ENCODE measurements around the gene ZNF45.
A peak's percentile ranks its signal among the peaks of the same experiment; 100 is the strongest.
"Not testable (repeated sequence)": the region's sequence is repeated elsewhere in the genome, so short reads cannot be mapped to it uniquely, and the experiment has no call there.

The ZNF45 gene

GRCh38 chr19:43949803-43950202 lies 14.7 kb upstream of the ZNF45 start:
- H3K27ac ChIP-seq (ENCODE audit: low read depth, low read length); H3K4me3 ChIP-seq (ENCODE audit: low read depth, low read length); H3K4me1 ChIP-seq (ENCODE audit: control insufficient read depth, insufficient read depth, low read length); H3K9me3 ChIP-seq (ENCODE audit: control insufficient read depth, insufficient read depth, low read length); H3K27me3 ChIP-seq (ENCODE audit: control insufficient read depth, insufficient read depth, low read length); H3K9ac ChIP-seq (ENCODE audit: low read depth, low read length); H3K36me3 ChIP-seq (ENCODE audit: control insufficient read depth, insufficient read depth, low read length): not testable (repeated sequence)

GRCh38 chr19:43947412-43947811 lies 12.3 kb upstream of the ZNF45 start:
- not testable (repeated sequence) for H3K27me3 ChIP-seq (ENCODE audit: control insufficient read depth, insufficient read depth, low read length); H3K27ac ChIP-seq (ENCODE audit: low read depth, low read length); H3K36me3 ChIP-seq (ENCODE audit: control insufficient read depth, insufficient read depth, low read length); H3K4me3 ChIP-seq (ENCODE audit: low read depth, low read length); H3K9me3 ChIP-seq (ENCODE audit: control insufficient read depth, insufficient read depth, low read length); H3K9ac ChIP-seq (ENCODE audit: low read depth, low read length); H3K4me1 ChIP-seq (ENCODE audit: control insufficient read depth, insufficient read depth, low read length)

- Histone ChIP-seq H3K27me3 (ENCODE audit: control insufficient read depth, insufficient read depth, low read length) (no peaks in the 10 kb centered on the region), H3K9me3 (ENCODE audit: control insufficient read depth, insufficient read depth, low read length) (peaks cover 7% of the 10 kb centered on the region; the same call in 1 of the 2 replicates), H3K9ac (ENCODE audit: low read depth, low read length) (no peak overlapping the region), H3K27ac (ENCODE audit: low read depth, low read length) (no peak overlapping the region), H3K4me1 (ENCODE audit: control insufficient read depth, insufficient read depth, low read length) (0 out of 2 replicates have a peak, but pooled peaks cover 1% of the 10 kb centered on the region), H3K4me3 (ENCODE audit: low read depth, low read length) (no peak overlapping the region), H3K36me3 (ENCODE audit: control insufficient read depth, insufficient read depth, low read length) (no peaks in the 10 kb centered on the region)
Measured at GRCh38 chr19:43941209-43941608, 6.1 kb upstream of the ZNF45 start.

- H3K9ac ChIP-seq (ENCODE audit: low read depth, low read length) = no peak overlapping the region
- no peak overlapping the region for H3K27ac ChIP-seq (ENCODE audit: low read depth, low read length)
- H3K4me3 ChIP-seq (ENCODE audit: low read depth, low read length) = no peak overlapping the region
- peaks cover 7% of the 10 kb centered on the region; the same call in 1 of the 2 replicates for H3K9me3 ChIP-seq (ENCODE audit: control insufficient read depth, insufficient read depth, low read length)
- H3K36me3 ChIP-seq (ENCODE audit: control insufficient read depth, insufficient read depth, low read length) = no peaks in the 10 kb centered on the region
- H3K27me3 ChIP-seq (ENCODE audit: control insufficient read depth, insufficient read depth, low read length) = no peaks in the 10 kb centered on the region
- H3K4me1 ChIP-seq (ENCODE audit: control insufficient read depth, insufficient read depth, low read length) = 0 out of 2 replicates have a peak, but pooled peaks cover 6% of the 10 kb centered on the region
Measured at GRCh38 chr19:43940719-43941118, 5.6 kb upstream of the ZNF45 start.

GRCh38 chr19:43939557-43940260 lies 4.6 kb upstream of the ZNF45 start:
- Histone ChIP-seq H3K9ac (ENCODE audit: low read depth, low read length) (no peak overlapping the region), H3K36me3 (ENCODE audit: control insufficient read depth, insufficient read depth, low read length) (no peaks in the 10 kb centered on the region), H3K9me3 (ENCODE audit: control insufficient read depth, insufficient read depth, low read length) (peaks cover 7% of the 10 kb centered on the region; the same call in 1 of the 2 replicates), H3K27me3 (ENCODE audit: control insufficient read depth, insufficient read depth, low read length) (no peaks in the 10 kb centered on the region), H3K4me1 (ENCODE audit: control insufficient read depth, insufficient read depth, low read length) (0 out of 2 replicates have a peak, but pooled peaks cover 9% of the 10 kb centered on the region), H3K4me3 (ENCODE audit: low read depth, low read length) (no peak overlapping the region), H3K27ac (ENCODE audit: low read depth, low read length) (no peak overlapping the region)

- no peaks in the 10 kb centered on the region for H3K27me3 ChIP-seq (ENCODE audit: control insufficient read depth, insufficient read depth, low read length)
- no peak overlapping the region for H3K27ac ChIP-seq (ENCODE audit: low read depth, low read length)
- H3K4me1 ChIP-seq (ENCODE audit: control insufficient read depth, insufficient read depth, low read length) = peaks cover 13% of the 10 kb centered on the region
- H3K9me3 ChIP-seq (ENCODE audit: control insufficient read depth, insufficient read depth, low read length) = 0 out of 2 replicates have a peak, but pooled peaks cover 7% of the 10 kb centered on the region
- no peak overlapping the region for H3K9ac ChIP-seq (ENCODE audit: low read depth, low read length)
- no peak overlapping the region for H3K4me3 ChIP-seq (ENCODE audit: low read depth, low read length)
- peaks cover 16% of the 10 kb centered on the region for H3K36me3 ChIP-seq (ENCODE audit: control insufficient read depth, insufficient read depth, low read length)
Measured at GRCh38 chr19:43936188-43936587, 1.1 kb upstream of the ZNF45 start.

- H3K9me3 ChIP-seq (ENCODE audit: control insufficient read depth, insufficient read depth, low read length) = 0 out of 2 replicates have a peak, but pooled peaks cover 3% of the 10 kb centered on the region
- H3K27ac ChIP-seq (ENCODE audit: low read depth, low read length) = peak overlapping the region; percentile 71
- peaks cover 32% of the 10 kb centered on the region for H3K36me3 ChIP-seq (ENCODE audit: control insufficient read depth, insufficient read depth, low read length)
- peak overlapping the region; percentile 55 for H3K9ac ChIP-seq (ENCODE audit: low read depth, low read length)
- no peaks in the 10 kb centered on the region for H3K27me3 ChIP-seq (ENCODE audit: control insufficient read depth, insufficient read depth, low read length)
- peaks cover 13% of the 10 kb centered on the region for H3K4me1 ChIP-seq (ENCODE audit: control insufficient read depth, insufficient read depth, low read length)
- H3K4me3 ChIP-seq (ENCODE audit: low read depth, low read length) = peak overlapping the region; percentile 75
Measured at GRCh38 chr19:43934055-43934984, 762 bp downstream of the ZNF45 start.

- no peak overlapping the region for H3K4me3 ChIP-seq (ENCODE audit: low read depth, low read length)
- H3K4me1 ChIP-seq (ENCODE audit: control insufficient read depth, insufficient read depth, low read length) = peaks cover under 1% of the 10 kb centered on the region; the same call in 1 of the 2 replicates
- peaks cover 80% of the 10 kb centered on the region for H3K36me3 ChIP-seq (ENCODE audit: control insufficient read depth, insufficient read depth, low read length)
- no peak overlapping the region for H3K27ac ChIP-seq (ENCODE audit: low read depth, low read length)
- H3K9me3 ChIP-seq (ENCODE audit: control insufficient read depth, insufficient read depth, low read length) = no peaks in the 10 kb centered on the region
- no peak overlapping the region for H3K9ac ChIP-seq (ENCODE audit: low read depth, low read length)
- no peaks in the 10 kb centered on the region for H3K27me3 ChIP-seq (ENCODE audit: control insufficient read depth, insufficient read depth, low read length)
Measured at GRCh38 chr19:43928820-43929219, 6.3 kb downstream of the ZNF45 start.

- Histone ChIP-seq H3K9ac (ENCODE audit: low read depth, low read length) (no peak overlapping the region), H3K9me3 (ENCODE audit: control insufficient read depth, insufficient read depth, low read length) (peaks cover 5% of the 10 kb centered on the region; the same call in 1 of the 2 replicates), H3K36me3 (ENCODE audit: control insufficient read depth, insufficient read depth, low read length) (peaks cover 88% of the 10 kb centered on the region), H3K4me3 (ENCODE audit: low read depth, low read length) (no peak overlapping the region), H3K4me1 (ENCODE audit: control insufficient read depth, insufficient read depth, low read length) (no peaks in the 10 kb centered on the region), H3K27me3 (ENCODE audit: control insufficient read depth, insufficient read depth, low read length) (no peaks in the 10 kb centered on the region), H3K27ac (ENCODE audit: low read depth, low read length) (no peak overlapping the region)
Measured at GRCh38 chr19:43923875-43924274, 11.2 kb downstream of the ZNF45 start.

GRCh38 chr19:43914051-43914450 lies 21.0 kb downstream of the ZNF45 start:
- peaks cover 74% of the 10 kb centered on the region for H3K9me3 ChIP-seq (ENCODE audit: control insufficient read depth, insufficient read depth, low read length)
- H3K36me3 ChIP-seq (ENCODE audit: control insufficient read depth, insufficient read depth, low read length) = peaks cover 64% of the 10 kb centered on the region
- H3K4me1 ChIP-seq (ENCODE audit: control insufficient read depth, insufficient read depth, low read length) = no peaks in the 10 kb centered on the region

GRCh38 chr19:43913383-43913782 lies 21.7 kb downstream of the ZNF45 start:
- peaks cover 74% of the 10 kb centered on the region for H3K9me3 ChIP-seq (ENCODE audit: control insufficient read depth, insufficient read depth, low read length)

More at GRCh38 chr19:43914051-43914450, 21.0 kb downstream of the ZNF45 start:
- H3K27ac ChIP-seq (ENCODE audit: low read depth, low read length) = no peak overlapping the region
- H3K27me3 ChIP-seq (ENCODE audit: control insufficient read depth, insufficient read depth, low read length) = no peaks in the 10 kb centered on the region
- H3K4me3 ChIP-seq (ENCODE audit: low read depth, low read length) = no peak overlapping the region; the same call in 1 of the 2 replicates
- H3K9ac ChIP-seq (ENCODE audit: low read depth, low read length) = no peak overlapping the region

More at GRCh38 chr19:43913383-43913782, 21.7 kb downstream of the ZNF45 start:
- no peak overlapping the region for H3K9ac ChIP-seq (ENCODE audit: low read depth, low read length)
- H3K27me3 ChIP-seq (ENCODE audit: control insufficient read depth, insufficient read depth, low read length) = no peaks in the 10 kb centered on the region
- no peaks in the 10 kb centered on the region for H3K4me1 ChIP-seq (ENCODE audit: control insufficient read depth, insufficient read depth, low read length)
- H3K36me3 ChIP-seq (ENCODE audit: control insufficient read depth, insufficient read depth, low read length) = peaks cover 57% of the 10 kb centered on the region
- H3K27ac ChIP-seq (ENCODE audit: low read depth, low read length) = no peak overlapping the region
- no peak overlapping the region for H3K4me3 ChIP-seq (ENCODE audit: low read depth, low read length)
